ENCODE measurements around the gene KCTD10.
A peak's percentile ranks its signal among the peaks of the same experiment; 100 is the strongest.
"Not testable (repeated sequence)": the region's sequence is repeated elsewhere in the genome, so short reads cannot be mapped to it uniquely, and the experiment has no call there.

KCTD10 gene

GRCh38 chr12:109444259-109444658 is 32.8 kb downstream of the KCTD10 start:
- DNase-seq (ENCODE audit: low read depth): no peak
- no peak for TF ChIP-seq CTCF (IDR thresholded peaks at IDR 0.05; ENCODE audit: low read length, missing control alignments)
- H3K4me3 ChIP-seq (replicated peaks; ENCODE audit: low read depth, low read length): no peak overlapping the region

- no peak for TF ChIP-seq CTCF (IDR thresholded peaks at IDR 0.05; ENCODE audit: low read length, missing control alignments)
- DNase-seq (ENCODE audit: low read depth): no peak
- H3K4me3 ChIP-seq (replicated peaks; ENCODE audit: low read depth, low read length): no peak overlapping the region
Measured at GRCh38 chr12:109443794-109444193, 33.3 kb downstream of the KCTD10 start.

GRCh38 chr12:109440851-109441490 is 36.1 kb downstream of the KCTD10 start:
- H3K4me3 ChIP-seq (replicated peaks; ENCODE audit: low read depth, low read length): no peak overlapping the region
- no peak for TF ChIP-seq CTCF (IDR thresholded peaks at IDR 0.05; ENCODE audit: low read length, missing control alignments)
- DNase-seq (ENCODE audit: low read depth): peak; percentile 50

- H3K4me3 ChIP-seq (replicated peaks; ENCODE audit: low read depth, low read length); DNase-seq (ENCODE audit: low read depth): not testable (repeated sequence)
Measured at GRCh38 chr12:109439951-109440350, 37.1 kb downstream of the KCTD10 start.

GRCh38 chr12:109439181-109439580 is 37.9 kb downstream of the KCTD10 start:
- TF ChIP-seq CTCF (IDR thresholded peaks at IDR 0.05; ENCODE audit: low read length, missing control alignments): no peak
- no peak overlapping the region for H3K4me3 ChIP-seq (replicated peaks; ENCODE audit: low read depth, low read length)
- DNase-seq (ENCODE audit: low read depth): no peak

- DNase-seq (ENCODE audit: low read depth): no peak
- no peak for TF ChIP-seq CTCF (IDR thresholded peaks at IDR 0.05; ENCODE audit: low read length, missing control alignments)
- H3K4me3 ChIP-seq (replicated peaks; ENCODE audit: low read depth, low read length): no peak overlapping the region
Measured at GRCh38 chr12:109436188-109436560, 40.9 kb downstream of the KCTD10 start.

GRCh38 chr12:109435428-109436187 is 41.5 kb downstream of the KCTD10 start:
- H3K4me3 ChIP-seq (replicated peaks; ENCODE audit: low read depth, low read length): no peak overlapping the region
- TF ChIP-seq CTCF (IDR thresholded peaks at IDR 0.05; ENCODE audit: low read length, missing control alignments): no peak
- DNase-seq (ENCODE audit: low read depth): no peak

Measured in fibroblast of pulmonary artery (primary cell).